ENCODE results near the gene TJAP1.
"Not testable (repeated sequence)": the region's sequence is repeated elsewhere in the genome, so short reads cannot be mapped to it uniquely, and the experiment has no call there.

The TJAP1 gene

GRCh38 chr6:43481591-43482236 lies 4.3 kb downstream of the TJAP1 start:
- DNase-seq = no peak

- no peak for DNase-seq
Measured at GRCh38 chr6:43488667-43489276, 11.4 kb downstream of the TJAP1 start.

GRCh38 chr6:43489277-43490072 lies 12.1 kb downstream of the TJAP1 start:
- DNase-seq = no peak

GRCh38 chr6:43490523-43490939 lies 13.2 kb downstream of the TJAP1 start:
- no peak for DNase-seq

- DNase-seq = no peak
Measured at GRCh38 chr6:43491750-43492661, 14.6 kb downstream of the TJAP1 start.

GRCh38 chr6:43492673-43493072 lies 15.3 kb downstream of the TJAP1 start:
- DNase-seq = no peak

- DNase-seq = no peak
Measured at GRCh38 chr6:43493230-43493629, 15.9 kb downstream of the TJAP1 start.

- DNase-seq = no peak
Measured at GRCh38 chr6:43493833-43494232, 16.5 kb downstream of the TJAP1 start.

GRCh38 chr6:43494321-43494720 lies 17.0 kb downstream of the TJAP1 start:
- no peak for DNase-seq

- no peak for DNase-seq
Measured at GRCh38 chr6:43494766-43495165, 17.4 kb downstream of the TJAP1 start.

- DNase-seq = no peak
Measured at GRCh38 chr6:43495409-43495941, 18.1 kb downstream of the TJAP1 start.

GRCh38 chr6:43496370-43497128 lies 19.2 kb downstream of the TJAP1 start:
- no peak for DNase-seq

- no peak for DNase-seq
Measured at GRCh38 chr6:43497129-43497396, 19.7 kb downstream of the TJAP1 start.

GRCh38 chr6:43497689-43498088 lies 20.3 kb downstream of the TJAP1 start:
- no peak for DNase-seq

- not testable (repeated sequence) for DNase-seq
Measured at GRCh38 chr6:43498291-43498690, 20.9 kb downstream of the TJAP1 start.

- no peak for DNase-seq
Measured at GRCh38 chr6:43499028-43499815, 21.9 kb downstream of the TJAP1 start.

GRCh38 chr6:43500921-43501320 lies 23.6 kb downstream of the TJAP1 start:
- DNase-seq = no peak

- no peak for DNase-seq
Measured at GRCh38 chr6:43502666-43503065, 25.3 kb downstream of the TJAP1 start.

GRCh38 chr6:43503443-43503842 lies 26.1 kb downstream of the TJAP1 start:
- no peak for DNase-seq

- no peak for DNase-seq
Measured at GRCh38 chr6:43504756-43505593, 27.6 kb downstream of the TJAP1 start.
